ENCODE results near the gene SLC4A3. TPM values are rescaled to one million over a fixed set of nuclear protein-coding genes. Genes with fewer than 3 reads are reported as not detected.

Gene SLC4A3
- total and polyA plus RNA-seq, 12 donors, result 197 to 671 (median 370) TPM

DNA sequence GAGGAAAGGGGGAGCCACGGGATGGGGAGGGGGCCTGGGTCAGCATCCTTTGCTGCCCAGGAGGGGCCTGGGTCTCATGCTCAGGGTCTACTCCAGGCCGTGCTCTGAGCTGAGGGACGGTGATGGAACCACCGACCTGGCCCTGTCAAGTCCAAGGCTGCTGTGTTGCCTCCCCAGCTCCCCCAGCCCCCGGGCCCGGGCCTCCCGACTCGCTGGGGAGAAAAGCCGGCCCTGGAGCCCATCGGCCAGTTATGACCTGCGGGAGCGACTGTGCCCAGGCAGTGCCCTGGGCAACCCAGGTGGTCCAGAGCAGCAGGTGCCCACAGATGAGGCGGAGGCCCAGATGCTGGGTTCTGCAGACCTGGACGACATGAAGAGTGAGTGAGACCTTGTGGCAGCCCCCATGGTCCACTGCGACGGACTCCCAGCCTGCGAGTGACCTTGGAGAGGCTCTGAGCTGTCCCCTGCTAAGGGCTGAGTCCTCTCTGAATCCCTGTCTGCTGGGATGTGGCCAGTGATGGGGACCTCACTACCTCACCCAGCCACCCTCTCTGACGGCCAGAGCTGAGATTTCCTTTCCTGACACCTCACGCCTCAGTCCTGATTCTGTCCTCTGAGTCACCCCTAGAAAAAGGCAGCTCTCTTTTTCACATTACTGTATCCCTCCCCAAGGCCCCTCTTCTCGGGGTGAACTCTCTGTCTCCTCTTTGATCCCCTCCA is 2.7 kb downstream of the SLC4A3 start:
- no peaks in the 10 kb centered on the region for H3K9me3 ChIP-seq
- H3K4me1 ChIP-seq, result peaks cover 1 to 83% (median 26%) of the 10 kb centered on the region in 9 donors
- DNase-seq, result peak; percentile 59 to 77
- H3K36me3 ChIP-seq, result peaks cover 0 to 11% (median 0%) of the 10 kb centered on the region in 9 donors
- peak overlapping the region; percentile 73 to 99 (median 94) for H3K27ac ChIP-seq
- intact Hi-C loops (cut with DNase I), result loop anchor here in 5 of 10 donors (2.0 to 10.0 kb wide), 6 partner anchors 15 to 88 kb away; partner anchors contain the start of genes CHPF (in 2 of the 5), OBSL1 (in 2 of the 5), TMEM198 (in 2 of the 5) and INHA (in 1 of the 5)
- peaks cover 0 to 38% (median 9%) of the 10 kb centered on the region in 7 donors for H3K27me3 ChIP-seq
- H3K4me3 ChIP-seq, result peak overlapping the region in 1 of 10 donors; percentile 24
- WGBS, 2 donors, result 38 to 63% methylated on average over 20 of the region's 20 CpGs
- peak; percentile 43 to 80 (median 74) for ATAC-seq
- TF ChIP-seq, protein P1, sequence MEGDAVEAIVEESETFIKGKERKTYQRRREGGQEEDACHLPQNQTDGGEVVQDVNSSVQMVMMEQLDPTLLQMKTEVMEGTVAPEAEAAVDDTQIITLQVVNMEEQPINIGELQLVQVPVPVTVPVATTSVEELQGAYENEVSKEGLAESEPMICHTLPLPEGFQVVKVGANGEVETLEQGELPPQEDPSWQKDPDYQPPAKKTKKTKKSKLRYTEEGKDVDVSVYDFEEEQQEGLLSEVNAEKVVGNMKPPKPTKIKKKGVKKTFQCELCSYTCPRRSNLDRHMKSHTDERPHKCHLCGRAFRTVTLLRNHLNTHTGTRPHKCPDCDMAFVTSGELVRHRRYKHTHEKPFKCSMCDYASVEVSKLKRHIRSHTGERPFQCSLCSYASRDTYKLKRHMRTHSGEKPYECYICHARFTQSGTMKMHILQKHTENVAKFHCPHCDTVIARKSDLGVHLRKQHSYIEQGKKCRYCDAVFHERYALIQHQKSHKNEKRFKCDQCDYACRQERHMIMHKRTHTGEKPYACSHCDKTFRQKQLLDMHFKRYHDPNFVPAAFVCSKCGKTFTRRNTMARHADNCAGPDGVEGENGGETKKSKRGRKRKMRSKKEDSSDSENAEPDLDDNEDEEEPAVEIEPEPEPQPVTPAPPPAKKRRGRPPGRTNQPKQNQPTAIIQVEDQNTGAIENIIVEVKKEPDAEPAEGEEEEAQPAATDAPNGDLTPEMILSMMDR (IDR thresholded peaks at IDR 0.05), result no peak

- intact Hi-C loops (cut with DNase I), result loop anchor here in 3 of 10 donors (2.0 to 10.0 kb wide), 3 partner anchors 14 to 66 kb away; partner anchors contain the start of gene OBSL1 (in 1 of the 3)
- ATAC-seq (peak; percentile 65 to 87 (median 78)), DNase-seq (peak; percentile 78 to 90)
- Histone ChIP-seq H3K27ac (peak overlapping the region; percentile 80 to 99 (median 94)), H3K9me3 (no peaks in the 10 kb centered on the region), H3K4me3 (peak overlapping the region; percentile 2 to 51 (median 44)), H3K27me3 (peaks cover 0 to 33% (median 9%) of the 10 kb centered on the region in 7 donors), H3K4me1 (peaks cover 2 to 85% (median 25%) of the 10 kb centered on the region in 9 donors), H3K36me3 (peaks cover 0 to 12% (median 0%) of the 10 kb centered on the region in 9 donors)
- TF ChIP-seq, protein P1 (IDR thresholded peaks at IDR 0.05), result no peak
- WGBS, 2 donors, result 31 to 38% methylated on average over 17 of the region's 17 CpGs
Measured at GRCh38 chr2:219630770-219631405, 3.5 kb downstream of the SLC4A3 start.

GRCh38 chr2:219631406-219631891 is 4.0 kb downstream of the SLC4A3 start:
- 51 to 62% methylated on average over 9 of the region's 9 CpGs for WGBS, 2 donors
- Histone ChIP-seq H3K9me3 (no peaks in the 10 kb centered on the region), H3K27me3 (peaks cover 0 to 27% (median 9%) of the 10 kb centered on the region in 7 donors), H3K4me3 (peak overlapping the region; percentile 2 to 51 (median 44)), H3K27ac (peak overlapping the region; percentile 80 to 99 (median 94)), H3K36me3 (peaks cover 0 to 14% (median 0%) of the 10 kb centered on the region in 9 donors), H3K4me1 (peaks cover 2 to 85% (median 22%) of the 10 kb centered on the region in 9 donors)
- ATAC-seq (peak in 4 of 8 donors; percentile 1 to 5 (median 2)), DNase-seq (peak in 1 of 2 donors; percentile 4)
- TF ChIP-seq, protein P1 (IDR thresholded peaks at IDR 0.05), result no peak
- intact Hi-C loops (cut with DNase I), result loop anchor here in 3 of 10 donors (2.0 to 10.0 kb wide), 3 partner anchors 13 to 67 kb away; partner anchors contain the start of gene OBSL1 (in 1 of the 3)
